Vagina (tissue), 2 donors: Measurements from ENCODE around the gene SMAD6.

Experiments used
- CTCF ChIP-seq, 3 experiments: fragments of 450-650 bp in 2 of 3; fragments of 200-600 bp in 1 of 3; sonication (generic) in 1 of 3; IDR thresholded peaks; one replicate each; pipeline ENCODE4 v1.5.1; 2017 to 2019; ENCODE audit warnings: antibody characterized with exemption in 3 of 3, mild to moderate bottlenecking in 2 of 3, moderate library complexity in 2 of 3
- POLR2A ChIP-seq, 2 donors: fragments of 450-650 bp; IDR thresholded peaks; one replicate each; pipeline ENCODE4 v1.6.1; 2017; ENCODE audit warnings: antibody characterized with exemption in 2 of 2, mild to moderate bottlenecking in 2 of 2, moderate library complexity in 2 of 2

GRCh38 chr15:66757521-66757920, 55.5 kb downstream of the SMAD6 start:
- TF ChIP-seq POLR2A (IDR thresholded peaks at IDR 0.05) (no peak), CTCF (IDR thresholded peaks at IDR 0.05) (no peak)
